ENCODE results near the gene SNCA.

DNA sequence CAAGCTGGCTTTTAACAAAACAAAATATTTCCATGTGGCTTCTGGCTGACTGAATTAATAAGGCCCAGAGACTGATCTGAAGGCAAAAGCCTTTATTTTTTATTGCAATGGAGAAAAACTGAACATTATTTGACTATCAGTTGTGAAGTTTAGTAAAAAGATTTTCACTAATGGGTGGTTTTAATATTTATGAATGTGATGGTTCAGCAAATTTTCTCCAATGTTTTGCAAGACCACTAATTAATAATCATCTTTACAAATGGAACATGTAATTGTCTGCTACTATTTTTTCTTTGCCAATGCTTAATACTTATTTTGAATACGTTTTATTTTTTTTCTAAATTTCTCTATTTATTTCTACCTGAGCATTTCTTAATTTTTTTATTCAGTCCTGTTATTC, 90.6 kb downstream of the SNCA start:
- TF ChIP-seq, protein P1, sequence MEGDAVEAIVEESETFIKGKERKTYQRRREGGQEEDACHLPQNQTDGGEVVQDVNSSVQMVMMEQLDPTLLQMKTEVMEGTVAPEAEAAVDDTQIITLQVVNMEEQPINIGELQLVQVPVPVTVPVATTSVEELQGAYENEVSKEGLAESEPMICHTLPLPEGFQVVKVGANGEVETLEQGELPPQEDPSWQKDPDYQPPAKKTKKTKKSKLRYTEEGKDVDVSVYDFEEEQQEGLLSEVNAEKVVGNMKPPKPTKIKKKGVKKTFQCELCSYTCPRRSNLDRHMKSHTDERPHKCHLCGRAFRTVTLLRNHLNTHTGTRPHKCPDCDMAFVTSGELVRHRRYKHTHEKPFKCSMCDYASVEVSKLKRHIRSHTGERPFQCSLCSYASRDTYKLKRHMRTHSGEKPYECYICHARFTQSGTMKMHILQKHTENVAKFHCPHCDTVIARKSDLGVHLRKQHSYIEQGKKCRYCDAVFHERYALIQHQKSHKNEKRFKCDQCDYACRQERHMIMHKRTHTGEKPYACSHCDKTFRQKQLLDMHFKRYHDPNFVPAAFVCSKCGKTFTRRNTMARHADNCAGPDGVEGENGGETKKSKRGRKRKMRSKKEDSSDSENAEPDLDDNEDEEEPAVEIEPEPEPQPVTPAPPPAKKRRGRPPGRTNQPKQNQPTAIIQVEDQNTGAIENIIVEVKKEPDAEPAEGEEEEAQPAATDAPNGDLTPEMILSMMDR (IDR thresholded peaks at IDR 0.05): no peak
- no peak for TF ChIP-seq POLR2A (IDR thresholded peaks at IDR 0.05)
